Measurements from ENCODE around the gene RAB31. TPM values are rescaled to one million over a fixed set of nuclear protein-coding genes. Genes with fewer than 3 reads are reported as not detected.

Gene RAB31
- total and polyA plus RNA-seq, 2 of the 13 experiments (the other 11 are each of a cell fraction or from before 2014, with no cell fraction given): 1.1 to 1.7 TPM

GRCh38 chr18:9734189-9734588 is 26.1 kb downstream of the RAB31 start (continued):
- TF ChIP-seq MAX (IDR thresholded peaks at IDR 0.05) (0 out of 2 replicates have a peak, but pooled peaks have one; percentile 21), CEBPB (IDR thresholded peaks at IDR 0.05; ENCODE audit: borderline replicate concordance, low read depth, low read length) (peak; percentile 95), ELF1 (CRISPR knock-in tag; IDR thresholded peaks at IDR 0.05) (peak; percentile 40; the same call in 1 of the 2 replicates), TBX2 (CRISPR knock-in tag; IDR thresholded peaks at IDR 0.05; ENCODE audit: borderline replicate concordance) (peak; percentile 55; the same call in 1 of the 2 replicates), ZFX (CRISPR knock-in tag; IDR thresholded peaks at IDR 0.05; ENCODE audit: low read depth) (peak; percentile 55; the same call in 1 of the 2 replicates), IRF2 (CRISPR knock-in tag; IDR thresholded peaks at IDR 0.05) (no peak; the same call in 1 of the 2 replicates), GATAD2A (CRISPR knock-in tag; IDR thresholded peaks at IDR 0.05) (peak; percentile 67; the same call in 1 of the 2 replicates), HOXA9 (CRISPR knock-in tag; IDR thresholded peaks at IDR 0.05; ENCODE audit: borderline replicate concordance) (no peak), CEBPG (CRISPR knock-in tag; IDR thresholded peaks at IDR 0.05) (peak; percentile 96), RFXAP (CRISPR knock-in tag; IDR thresholded peaks at IDR 0.05; ENCODE audit: borderline replicate concordance) (no peak), ATF1 (CRISPR knock-in tag; IDR thresholded peaks at IDR 0.05) (0 out of 2 replicates have a peak, but pooled peaks have one; percentile 24), ZNF607 (CRISPR knock-in tag; IDR thresholded peaks at IDR 0.05; ENCODE audit: borderline replicate concordance) (0 out of 2 replicates have a peak, but pooled peaks have one; percentile 35), HNF4A (CRISPR knock-in tag; IDR thresholded peaks at IDR 0.05) (peak; percentile 52)
- TF ChIP-seq, protein P1, sequence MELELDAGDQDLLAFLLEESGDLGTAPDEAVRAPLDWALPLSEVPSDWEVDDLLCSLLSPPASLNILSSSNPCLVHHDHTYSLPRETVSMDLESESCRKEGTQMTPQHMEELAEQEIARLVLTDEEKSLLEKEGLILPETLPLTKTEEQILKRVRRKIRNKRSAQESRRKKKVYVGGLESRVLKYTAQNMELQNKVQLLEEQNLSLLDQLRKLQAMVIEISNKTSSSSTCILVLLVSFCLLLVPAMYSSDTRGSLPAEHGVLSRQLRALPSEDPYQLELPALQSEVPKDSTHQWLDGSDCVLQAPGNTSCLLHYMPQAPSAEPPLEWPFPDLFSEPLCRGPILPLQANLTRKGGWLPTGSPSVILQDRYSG (CRISPR knock-in tag; IDR thresholded peaks at IDR 0.05): no peak
- TF ChIP-seq, protein P2, sequence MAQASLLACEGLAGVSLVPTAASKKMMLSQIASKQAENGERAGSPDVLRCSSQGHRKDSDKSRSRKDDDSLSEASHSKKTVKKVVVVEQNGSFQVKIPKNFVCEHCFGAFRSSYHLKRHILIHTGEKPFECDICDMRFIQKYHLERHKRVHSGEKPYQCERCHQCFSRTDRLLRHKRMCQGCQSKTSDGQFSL (CRISPR knock-in tag; IDR thresholded peaks at IDR 0.05): no peak
